WTC11 (cell line): ENCODE measurements around the gene ZIC1. TPM values are rescaled to one million over a fixed set of nuclear protein-coding genes. Genes with fewer than 3 reads are reported as not detected.

Experiments
- ATAC-seq: fragments of 200-7000 bp; cut with Tn5 transposase; 2 replicates; pipeline ENCODE4 v1.10.0; 2021; ENCODE audit warnings: mild to moderate bottlenecking, moderate library complexity
- CTCF ChIA-PET: fragments of 300-600 bp; sonication (Branson Sonifier 250); formaldehyde crosslinking; loops from one replicate; lab custom pipeline; 2021; ENCODE audit warnings: antibody characterized with exemption; lab: Charles Lee
- POLR2A ChIA-PET: fragments of 350-600 bp; sonication (Branson Sonifier 250); formaldehyde crosslinking; loops from one replicate; lab custom pipeline; 2021; ENCODE audit warnings: antibody characterized with exemption; lab: Charles Lee
- DNase-seq: peaks from one replicate; pipeline ENCODE4 v3.0.0; 2021; ENCODE audit warnings: low spot score
- H3K27ac Mint-ChIP-seq: 2 replicates; pipeline ENCODE4 v1.8.0; 2021; ENCODE audit warnings: mixed read lengths
- H3K27me3 Mint-ChIP-seq: 2 replicates; pipeline ENCODE4 v1.8.0; 2021; ENCODE audit warnings: low read depth, mild to moderate bottlenecking, moderate library complexity, mixed read lengths
- H3K36me3 Mint-ChIP-seq: 2 replicates; pipeline ENCODE4 v1.8.0; 2021; ENCODE audit warnings: mixed read lengths
- H3K4me1 Mint-ChIP-seq: 2 replicates; pipeline ENCODE4 v1.8.0; 2022; ENCODE audit warnings: mixed read lengths
- H3K4me3 Mint-ChIP-seq: 2 replicates; pipeline ENCODE4 v1.8.0; 2021; ENCODE audit warnings: mild to moderate bottlenecking, moderate library complexity, mixed read lengths
- H3K9me3 Mint-ChIP-seq: 2 replicates; pipeline ENCODE4 v1.8.0; 2021; ENCODE audit warnings: mixed read lengths
- KAT7 ChIP-seq: sonication (generic); formaldehyde crosslinking; IDR thresholded peaks from 2 replicates; pipeline ENCODE4 v1.8.1; 2023; ENCODE audit warnings: missing genetic modification reagents, mild to moderate bottlenecking, borderline replicate concordance
- MXD4 ChIP-seq: fragments of 250-450 bp; sonication (Bioruptor Pico); IDR thresholded peaks from 2 replicates; pipeline ENCODE4 v1.8.0; 2021; ENCODE audit warnings: mild to moderate bottlenecking, moderate library complexity, borderline replicate concordance
- OVOL2 ChIP-seq: fragments of 250-450 bp; sonication (Bioruptor Pico); IDR thresholded peaks from 2 replicates; pipeline ENCODE4 v1.9.0; 2021; ENCODE audit warnings: mild to moderate bottlenecking, borderline replicate concordance
- PRRX2 ChIP-seq: fragments of 250-450 bp; sonication (Bioruptor Pico); IDR thresholded peaks from 2 replicates; pipeline ENCODE4 v1.8.0; 2021; ENCODE audit warnings: mild to moderate bottlenecking
- RORB ChIP-seq: fragments of 250-450 bp; sonication (Bioruptor Pico); IDR thresholded peaks from 2 replicates; pipeline ENCODE4 v1.9.0; 2021; ENCODE audit warnings: mild to moderate bottlenecking
- SMAD3 ChIP-seq: sonication (generic); formaldehyde crosslinking; IDR thresholded peaks from 2 replicates; pipeline ENCODE4 v1.8.0; 2022; ENCODE audit warnings: missing genetic modification reagents, mild to moderate bottlenecking, borderline replicate concordance
- ZNF121 ChIP-seq: sonication (generic); formaldehyde crosslinking; IDR thresholded peaks from 2 replicates; pipeline ENCODE4 v1.8.0; 2023; ENCODE audit warnings: missing genetic modification reagents
- ZNF263 ChIP-seq: sonication (generic); formaldehyde crosslinking; IDR thresholded peaks from 2 replicates; pipeline ENCODE4 v1.8.1; 2022; ENCODE audit warnings: low read depth, mild to moderate bottlenecking, moderate library complexity, missing genetic modification reagents
- total RNA-seq: library from RNA; stranded (reverse); gene quantifications from 3 replicates; pipeline ENCODE4 v1.2.3, GENCODE V29; 2021
- TF ChIP-seq, protein P1 (sequence below): sonication (generic); formaldehyde crosslinking; IDR thresholded peaks from 2 replicates; pipeline ENCODE4 v1.8.1; 2022; ENCODE audit warnings: low read depth, mild to moderate bottlenecking, moderate library complexity, missing genetic modification reagents, borderline replicate concordance
- TF ChIP-seq, protein P2 (sequence below): sonication (generic); formaldehyde crosslinking; IDR thresholded peaks from 2 replicates; pipeline ENCODE4 v1.8.0; 2022; ENCODE audit warnings: mild to moderate bottlenecking, missing genetic modification reagents
- TF ChIP-seq, protein P3 (sequence below): fragments of 250-450 bp; sonication (Bioruptor Pico); IDR thresholded peaks from 2 replicates; pipeline ENCODE4 v1.8.0; 2021; ENCODE audit warnings: mild to moderate bottlenecking
- TF ChIP-seq, protein P4 (sequence below): sonication (generic); formaldehyde crosslinking; IDR thresholded peaks from 2 replicates; pipeline ENCODE4 v1.8.0; 2022; ENCODE audit warnings: mild to moderate bottlenecking, missing genetic modification reagents
- TF ChIP-seq, protein P5 (sequence below): sonication (generic); formaldehyde crosslinking; IDR thresholded peaks from 2 replicates; pipeline ENCODE4 v1.8.1; 2022; ENCODE audit warnings: missing genetic modification reagents, borderline replicate concordance
- TF ChIP-seq, protein P6 (sequence below): fragments of 250-450 bp; sonication (Bioruptor Pico); IDR thresholded peaks from 2 replicates; pipeline ENCODE4 v1.9.0; 2021; ENCODE audit warnings: mild to moderate bottlenecking
- TF ChIP-seq, protein P7 (sequence below): sonication (generic); formaldehyde crosslinking; IDR thresholded peaks from 2 replicates; pipeline ENCODE4 v1.8.1; 2023; ENCODE audit warnings: mild to moderate bottlenecking, missing genetic modification reagents, borderline replicate concordance
- TF ChIP-seq, protein P8 (sequence below): sonication (generic); formaldehyde crosslinking; IDR thresholded peaks from 2 replicates; pipeline ENCODE4 v1.8.0; 2022; ENCODE audit warnings: mild to moderate bottlenecking, missing genetic modification reagents
- TF ChIP-seq, protein P9 (sequence below): sonication (generic); formaldehyde crosslinking; IDR thresholded peaks from 2 replicates; pipeline ENCODE4 v1.8.1; 2022; ENCODE audit warnings: mild to moderate bottlenecking, missing genetic modification reagents, moderate library complexity, borderline replicate concordance

The ZIC1 gene
- total RNA-seq, 1 experiment from 2014 or later = 59.7 TPM

DNA sequence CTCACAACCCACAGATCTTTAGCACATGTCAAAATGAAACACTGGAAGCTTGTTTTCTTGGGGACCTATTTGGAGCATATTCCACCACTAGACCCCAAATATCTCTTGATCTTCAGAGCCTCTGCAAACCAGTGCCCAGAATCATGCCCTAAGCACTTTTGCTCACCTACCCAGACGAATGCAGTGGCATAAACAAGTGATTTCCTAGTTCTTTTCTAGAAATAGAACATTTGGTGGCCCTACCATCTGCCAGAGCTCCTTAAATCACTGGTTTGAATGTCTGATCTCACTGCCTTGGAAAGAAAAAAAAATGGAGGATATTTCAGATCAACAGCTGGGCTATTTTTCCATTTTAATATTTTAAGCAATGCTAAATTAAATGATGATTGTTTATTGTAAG is 8.2 kb upstream of the ZIC1 start (continued):
- TF ChIP-seq, protein P1, sequence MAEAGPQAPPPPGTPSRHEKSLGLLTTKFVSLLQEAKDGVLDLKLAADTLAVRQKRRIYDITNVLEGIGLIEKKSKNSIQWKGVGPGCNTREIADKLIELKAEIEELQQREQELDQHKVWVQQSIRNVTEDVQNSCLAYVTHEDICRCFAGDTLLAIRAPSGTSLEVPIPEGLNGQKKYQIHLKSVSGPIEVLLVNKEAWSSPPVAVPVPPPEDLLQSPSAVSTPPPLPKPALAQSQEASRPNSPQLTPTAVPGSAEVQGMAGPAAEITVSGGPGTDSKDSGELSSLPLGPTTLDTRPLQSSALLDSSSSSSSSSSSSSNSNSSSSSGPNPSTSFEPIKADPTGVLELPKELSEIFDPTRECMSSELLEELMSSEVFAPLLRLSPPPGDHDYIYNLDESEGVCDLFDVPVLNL = no peak
- TF ChIP-seq PRRX2 (no peak), RORB (CRISPR knock-in tag) (no peak), MXD4 (CRISPR knock-in tag) (no peak)

DNA sequence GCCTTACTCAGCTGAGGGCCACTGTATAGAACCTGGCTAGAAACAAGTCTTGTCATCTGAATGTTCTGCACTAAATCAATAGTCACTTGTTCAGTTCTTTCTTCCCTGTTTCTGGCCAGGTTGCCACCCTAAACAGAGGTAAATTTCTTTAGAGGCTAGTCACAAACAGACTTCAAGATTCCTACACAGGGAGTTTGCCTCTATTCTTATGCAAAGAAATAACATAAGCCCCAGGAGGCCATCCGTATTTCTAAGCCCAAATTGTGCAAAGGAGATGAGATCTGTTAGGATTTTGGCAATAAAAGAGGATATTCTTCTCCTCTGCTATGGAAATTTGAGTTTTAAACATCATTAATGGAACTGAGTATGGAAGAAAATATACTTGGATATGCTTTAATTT is 7.7 kb upstream of the ZIC1 start:
- POLR2A ChIA-PET = no interaction called here
- H3K4me1 Mint-ChIP-seq = peaks cover 91% of the 10 kb centered on the region
- H3K4me3 Mint-ChIP-seq = no peak overlapping the region
- DNase-seq (no peak), ATAC-seq (no peak)
- H3K36me3 Mint-ChIP-seq = no peaks in the 10 kb centered on the region
- H3K27ac Mint-ChIP-seq = no peak overlapping the region
- peaks cover 100% of the 10 kb centered on the region for H3K27me3 Mint-ChIP-seq
- no peaks in the 10 kb centered on the region for H3K9me3 Mint-ChIP-seq
- CTCF ChIA-PET = interaction anchor here (1.3 to 1.8 kb wide), 3 partner anchors 15 to 46 kb away, joined by 4 to 7 read pairs (median 5); no protein-coding TSS in a partner anchor
- TF ChIP-seq, protein P2, sequence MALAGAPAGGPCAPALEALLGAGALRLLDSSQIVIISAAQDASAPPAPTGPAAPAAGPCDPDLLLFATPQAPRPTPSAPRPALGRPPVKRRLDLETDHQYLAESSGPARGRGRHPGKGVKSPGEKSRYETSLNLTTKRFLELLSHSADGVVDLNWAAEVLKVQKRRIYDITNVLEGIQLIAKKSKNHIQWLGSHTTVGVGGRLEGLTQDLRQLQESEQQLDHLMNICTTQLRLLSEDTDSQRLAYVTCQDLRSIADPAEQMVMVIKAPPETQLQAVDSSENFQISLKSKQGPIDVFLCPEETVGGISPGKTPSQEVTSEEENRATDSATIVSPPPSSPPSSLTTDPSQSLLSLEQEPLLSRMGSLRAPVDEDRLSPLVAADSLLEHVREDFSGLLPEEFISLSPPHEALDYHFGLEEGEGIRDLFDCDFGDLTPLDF (CRISPR knock-in tag) = no peak
- TF ChIP-seq, protein P3, sequence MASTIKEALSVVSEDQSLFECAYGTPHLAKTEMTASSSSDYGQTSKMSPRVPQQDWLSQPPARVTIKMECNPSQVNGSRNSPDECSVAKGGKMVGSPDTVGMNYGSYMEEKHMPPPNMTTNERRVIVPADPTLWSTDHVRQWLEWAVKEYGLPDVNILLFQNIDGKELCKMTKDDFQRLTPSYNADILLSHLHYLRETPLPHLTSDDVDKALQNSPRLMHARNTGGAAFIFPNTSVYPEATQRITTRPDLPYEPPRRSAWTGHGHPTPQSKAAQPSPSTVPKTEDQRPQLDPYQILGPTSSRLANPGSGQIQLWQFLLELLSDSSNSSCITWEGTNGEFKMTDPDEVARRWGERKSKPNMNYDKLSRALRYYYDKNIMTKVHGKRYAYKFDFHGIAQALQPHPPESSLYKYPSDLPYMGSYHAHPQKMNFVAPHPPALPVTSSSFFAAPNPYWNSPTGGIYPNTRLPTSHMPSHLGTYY (CRISPR knock-in tag) = no peak
- TF ChIP-seq, protein P4, sequence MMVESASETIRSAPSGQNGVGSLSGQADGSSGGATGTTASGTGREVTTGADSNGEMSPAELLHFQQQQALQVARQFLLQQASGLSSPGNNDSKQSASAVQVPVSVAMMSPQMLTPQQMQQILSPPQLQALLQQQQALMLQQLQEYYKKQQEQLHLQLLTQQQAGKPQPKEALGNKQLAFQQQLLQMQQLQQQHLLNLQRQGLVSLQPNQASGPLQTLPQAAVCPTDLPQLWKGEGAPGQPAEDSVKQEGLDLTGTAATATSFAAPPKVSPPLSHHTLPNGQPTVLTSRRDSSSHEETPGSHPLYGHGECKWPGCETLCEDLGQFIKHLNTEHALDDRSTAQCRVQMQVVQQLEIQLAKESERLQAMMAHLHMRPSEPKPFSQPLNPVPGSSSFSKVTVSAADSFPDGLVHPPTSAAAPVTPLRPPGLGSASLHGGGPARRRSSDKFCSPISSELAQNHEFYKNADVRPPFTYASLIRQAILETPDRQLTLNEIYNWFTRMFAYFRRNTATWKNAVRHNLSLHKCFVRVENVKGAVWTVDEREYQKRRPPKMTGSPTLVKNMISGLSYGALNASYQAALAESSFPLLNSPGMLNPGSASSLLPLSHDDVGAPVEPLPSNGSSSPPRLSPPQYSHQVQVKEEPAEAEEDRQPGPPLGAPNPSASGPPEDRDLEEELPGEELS (CRISPR knock-in tag) = no peak
- TF ChIP-seq, protein P1 = no peak
- TF ChIP-seq OVOL2 (CRISPR knock-in tag) (no peak), ZNF121 (no peak), KAT7 (no peak), SMAD3 (no peak), ZNF263 (CRISPR knock-in tag) (no peak)
- TF ChIP-seq, protein P5, sequence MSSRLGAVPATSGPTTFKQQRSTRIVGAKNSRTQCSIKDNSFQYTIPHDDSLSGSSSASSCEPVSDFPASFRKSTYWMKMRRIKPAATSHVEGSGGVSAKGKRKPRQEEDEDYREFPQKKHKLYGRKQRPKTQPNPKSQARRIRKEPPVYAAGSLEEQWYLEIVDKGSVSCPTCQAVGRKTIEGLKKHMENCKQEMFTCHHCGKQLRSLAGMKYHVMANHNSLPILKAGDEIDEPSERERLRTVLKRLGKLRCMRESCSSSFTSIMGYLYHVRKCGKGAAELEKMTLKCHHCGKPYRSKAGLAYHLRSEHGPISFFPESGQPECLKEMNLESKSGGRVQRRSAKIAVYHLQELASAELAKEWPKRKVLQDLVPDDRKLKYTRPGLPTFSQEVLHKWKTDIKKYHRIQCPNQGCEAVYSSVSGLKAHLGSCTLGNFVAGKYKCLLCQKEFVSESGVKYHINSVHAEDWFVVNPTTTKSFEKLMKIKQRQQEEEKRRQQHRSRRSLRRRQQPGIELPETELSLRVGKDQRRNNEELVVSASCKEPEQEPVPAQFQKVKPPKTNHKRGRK (CRISPR knock-in tag) = no peak
- TF ChIP-seq, protein P6, sequence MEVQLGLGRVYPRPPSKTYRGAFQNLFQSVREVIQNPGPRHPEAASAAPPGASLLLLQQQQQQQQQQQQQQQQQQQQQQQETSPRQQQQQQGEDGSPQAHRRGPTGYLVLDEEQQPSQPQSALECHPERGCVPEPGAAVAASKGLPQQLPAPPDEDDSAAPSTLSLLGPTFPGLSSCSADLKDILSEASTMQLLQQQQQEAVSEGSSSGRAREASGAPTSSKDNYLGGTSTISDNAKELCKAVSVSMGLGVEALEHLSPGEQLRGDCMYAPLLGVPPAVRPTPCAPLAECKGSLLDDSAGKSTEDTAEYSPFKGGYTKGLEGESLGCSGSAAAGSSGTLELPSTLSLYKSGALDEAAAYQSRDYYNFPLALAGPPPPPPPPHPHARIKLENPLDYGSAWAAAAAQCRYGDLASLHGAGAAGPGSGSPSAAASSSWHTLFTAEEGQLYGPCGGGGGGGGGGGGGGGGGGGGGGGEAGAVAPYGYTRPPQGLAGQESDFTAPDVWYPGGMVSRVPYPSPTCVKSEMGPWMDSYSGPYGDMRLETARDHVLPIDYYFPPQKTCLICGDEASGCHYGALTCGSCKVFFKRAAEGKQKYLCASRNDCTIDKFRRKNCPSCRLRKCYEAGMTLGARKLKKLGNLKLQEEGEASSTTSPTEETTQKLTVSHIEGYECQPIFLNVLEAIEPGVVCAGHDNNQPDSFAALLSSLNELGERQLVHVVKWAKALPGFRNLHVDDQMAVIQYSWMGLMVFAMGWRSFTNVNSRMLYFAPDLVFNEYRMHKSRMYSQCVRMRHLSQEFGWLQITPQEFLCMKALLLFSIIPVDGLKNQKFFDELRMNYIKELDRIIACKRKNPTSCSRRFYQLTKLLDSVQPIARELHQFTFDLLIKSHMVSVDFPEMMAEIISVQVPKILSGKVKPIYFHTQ = no peak
- TF ChIP-seq, protein P7, sequence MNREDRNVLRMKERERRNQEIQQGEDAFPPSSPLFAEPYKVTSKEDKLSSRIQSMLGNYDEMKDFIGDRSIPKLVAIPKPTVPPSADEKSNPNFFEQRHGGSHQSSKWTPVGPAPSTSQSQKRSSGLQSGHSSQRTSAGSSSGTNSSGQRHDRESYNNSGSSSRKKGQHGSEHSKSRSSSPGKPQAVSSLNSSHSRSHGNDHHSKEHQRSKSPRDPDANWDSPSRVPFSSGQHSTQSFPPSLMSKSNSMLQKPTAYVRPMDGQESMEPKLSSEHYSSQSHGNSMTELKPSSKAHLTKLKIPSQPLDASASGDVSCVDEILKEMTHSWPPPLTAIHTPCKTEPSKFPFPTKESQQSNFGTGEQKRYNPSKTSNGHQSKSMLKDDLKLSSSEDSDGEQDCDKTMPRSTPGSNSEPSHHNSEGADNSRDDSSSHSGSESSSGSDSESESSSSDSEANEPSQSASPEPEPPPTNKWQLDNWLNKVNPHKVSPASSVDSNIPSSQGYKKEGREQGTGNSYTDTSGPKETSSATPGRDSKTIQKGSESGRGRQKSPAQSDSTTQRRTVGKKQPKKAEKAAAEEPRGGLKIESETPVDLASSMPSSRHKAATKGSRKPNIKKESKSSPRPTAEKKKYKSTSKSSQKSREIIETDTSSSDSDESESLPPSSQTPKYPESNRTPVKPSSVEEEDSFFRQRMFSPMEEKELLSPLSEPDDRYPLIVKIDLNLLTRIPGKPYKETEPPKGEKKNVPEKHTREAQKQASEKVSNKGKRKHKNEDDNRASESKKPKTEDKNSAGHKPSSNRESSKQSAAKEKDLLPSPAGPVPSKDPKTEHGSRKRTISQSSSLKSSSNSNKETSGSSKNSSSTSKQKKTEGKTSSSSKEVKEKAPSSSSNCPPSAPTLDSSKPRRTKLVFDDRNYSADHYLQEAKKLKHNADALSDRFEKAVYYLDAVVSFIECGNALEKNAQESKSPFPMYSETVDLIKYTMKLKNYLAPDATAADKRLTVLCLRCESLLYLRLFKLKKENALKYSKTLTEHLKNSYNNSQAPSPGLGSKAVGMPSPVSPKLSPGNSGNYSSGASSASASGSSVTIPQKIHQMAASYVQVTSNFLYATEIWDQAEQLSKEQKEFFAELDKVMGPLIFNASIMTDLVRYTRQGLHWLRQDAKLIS = no peak
- TF ChIP-seq, protein P8, sequence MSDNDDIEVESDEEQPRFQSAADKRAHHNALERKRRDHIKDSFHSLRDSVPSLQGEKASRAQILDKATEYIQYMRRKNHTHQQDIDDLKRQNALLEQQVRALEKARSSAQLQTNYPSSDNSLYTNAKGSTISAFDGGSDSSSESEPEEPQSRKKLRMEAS = no peak
- TF ChIP-seq, protein P9, sequence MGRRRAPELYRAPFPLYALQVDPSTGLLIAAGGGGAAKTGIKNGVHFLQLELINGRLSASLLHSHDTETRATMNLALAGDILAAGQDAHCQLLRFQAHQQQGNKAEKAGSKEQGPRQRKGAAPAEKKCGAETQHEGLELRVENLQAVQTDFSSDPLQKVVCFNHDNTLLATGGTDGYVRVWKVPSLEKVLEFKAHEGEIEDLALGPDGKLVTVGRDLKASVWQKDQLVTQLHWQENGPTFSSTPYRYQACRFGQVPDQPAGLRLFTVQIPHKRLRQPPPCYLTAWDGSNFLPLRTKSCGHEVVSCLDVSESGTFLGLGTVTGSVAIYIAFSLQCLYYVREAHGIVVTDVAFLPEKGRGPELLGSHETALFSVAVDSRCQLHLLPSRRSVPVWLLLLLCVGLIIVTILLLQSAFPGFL (CRISPR knock-in tag) = no peak
